Femur (tissue), 1 donor: ENCODE data around the gene RGL3.
"Not testable (repeated sequence)": the region's sequence is repeated elsewhere in the genome, so short reads cannot be mapped to it uniquely, and the experiment has no call there.

Experiments used
- DNase-seq: peaks from one replicate; pipeline ENCODE4 v3.0.0-alpha.2; 2017

Gene RGL3

GRCh38 chr19:11380653-11381537 is 38.2 kb downstream of the RGL3 start:
- DNase-seq: peak; percentile 97

- no peak for DNase-seq
Measured at GRCh38 chr19:11379857-11380350, 39.2 kb downstream of the RGL3 start.

GRCh38 chr19:11379269-11379845 is 39.8 kb downstream of the RGL3 start:
- not testable (repeated sequence) for DNase-seq

- DNase-seq: peak; percentile 40
Measured at GRCh38 chr19:11378319-11379189, 40.6 kb downstream of the RGL3 start.

GRCh38 chr19:11377756-11378155 is 41.4 kb downstream of the RGL3 start:
- no peak for DNase-seq

- no peak for DNase-seq
Measured at GRCh38 chr19:11377237-11377636, 41.9 kb downstream of the RGL3 start.

GRCh38 chr19:11375143-11375948 is 43.8 kb downstream of the RGL3 start:
- peak; percentile 70 for DNase-seq

GRCh38 chr19:11374433-11375142 is 44.5 kb downstream of the RGL3 start, which contains the start of gene SWSAP1:
SWSAP1 (plus strand) TSS chr19:11374666; CDS start chr19:11374681, 15 bp downstream.
- peak; percentile 99 for DNase-seq

GRCh38 chr19:11373885-11374432 is 45.2 kb downstream of the RGL3 start:
- DNase-seq: no peak

- no peak for DNase-seq
Measured at GRCh38 chr19:11373166-11373884, 45.8 kb downstream of the RGL3 start.

GRCh38 chr19:11370744-11371143 is 48.4 kb downstream of the RGL3 start:
- no peak for DNase-seq

GRCh38 chr19:11367528-11367927 is 51.6 kb downstream of the RGL3 start:
- DNase-seq: no peak

GRCh38 chr19:11365557-11366117 is 53.5 kb downstream of the RGL3 start:
- DNase-seq: no peak

- DNase-seq: no peak
Measured at GRCh38 chr19:11364935-11365334, 54.2 kb downstream of the RGL3 start.

- DNase-seq: no peak
Measured at GRCh38 chr19:11364296-11364904, 54.7 kb downstream of the RGL3 start.

- no peak for DNase-seq
Measured at GRCh38 chr19:11363881-11364280, 55.2 kb downstream of the RGL3 start.

- DNase-seq: no peak
Measured at GRCh38 chr19:11361771-11362731, 57.1 kb downstream of the RGL3 start.

- no peak for DNase-seq
Measured at GRCh38 chr19:11361037-11361770, 57.9 kb downstream of the RGL3 start.
